Esophagus muscularis mucosa (tissue), 4 donors: ENCODE data around the gene VRK1.

ENCODE experiments used
- EP300 ChIP-seq: sonication (generic); formaldehyde crosslinking; IDR thresholded peaks from one replicate; pipeline ENCODE4 v1.6.1; 2017; ENCODE audit warnings: antibody characterized with exemption
- POLR2AphosphoS5 ChIP-seq, 2 donors: sonication (generic); formaldehyde crosslinking; IDR thresholded peaks; one replicate each; pipeline ENCODE4 v1.6.1; 2017; ENCODE audit warnings: antibody characterized with exemption in 2 of 2
- TF ChIP-seq, protein P1 (sequence below), 3 experiments: fragments of 200-600 bp in 2 of 3; fragments of 450-650 bp in 1 of 3; sonication (generic) in 2 of 3; IDR thresholded peaks; one replicate each; pipeline ENCODE4 v1.5.1; 2017 to 2019; ENCODE audit warnings: antibody characterized with exemption in 3 of 3, mild to moderate bottlenecking in 2 of 3, moderate library complexity in 1 of 3

DNA sequence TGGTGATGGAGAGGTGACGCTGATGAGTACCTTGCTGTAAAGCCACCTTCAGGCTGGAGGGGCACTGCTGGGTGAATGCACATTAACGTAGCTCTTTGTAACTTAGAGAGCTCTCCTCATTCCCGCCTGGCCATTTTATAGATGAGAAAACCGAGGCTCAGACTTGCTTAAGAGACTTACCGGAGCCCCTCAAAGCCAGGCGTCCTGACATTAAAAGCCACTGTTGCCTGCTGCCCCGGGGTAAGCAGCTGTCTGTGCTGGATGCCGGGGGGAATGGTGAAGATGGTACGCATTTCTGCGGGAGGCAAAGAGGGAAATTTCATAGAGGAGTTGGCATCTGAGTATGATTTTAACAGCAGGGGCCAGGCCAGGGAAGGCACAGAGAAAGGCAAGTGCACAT, 49.6 kb upstream of the VRK1 start:
- TF ChIP-seq, protein P1, sequence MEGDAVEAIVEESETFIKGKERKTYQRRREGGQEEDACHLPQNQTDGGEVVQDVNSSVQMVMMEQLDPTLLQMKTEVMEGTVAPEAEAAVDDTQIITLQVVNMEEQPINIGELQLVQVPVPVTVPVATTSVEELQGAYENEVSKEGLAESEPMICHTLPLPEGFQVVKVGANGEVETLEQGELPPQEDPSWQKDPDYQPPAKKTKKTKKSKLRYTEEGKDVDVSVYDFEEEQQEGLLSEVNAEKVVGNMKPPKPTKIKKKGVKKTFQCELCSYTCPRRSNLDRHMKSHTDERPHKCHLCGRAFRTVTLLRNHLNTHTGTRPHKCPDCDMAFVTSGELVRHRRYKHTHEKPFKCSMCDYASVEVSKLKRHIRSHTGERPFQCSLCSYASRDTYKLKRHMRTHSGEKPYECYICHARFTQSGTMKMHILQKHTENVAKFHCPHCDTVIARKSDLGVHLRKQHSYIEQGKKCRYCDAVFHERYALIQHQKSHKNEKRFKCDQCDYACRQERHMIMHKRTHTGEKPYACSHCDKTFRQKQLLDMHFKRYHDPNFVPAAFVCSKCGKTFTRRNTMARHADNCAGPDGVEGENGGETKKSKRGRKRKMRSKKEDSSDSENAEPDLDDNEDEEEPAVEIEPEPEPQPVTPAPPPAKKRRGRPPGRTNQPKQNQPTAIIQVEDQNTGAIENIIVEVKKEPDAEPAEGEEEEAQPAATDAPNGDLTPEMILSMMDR (IDR thresholded peaks at IDR 0.05), result no peak
- TF ChIP-seq POLR2AphosphoS5 (IDR thresholded peaks at IDR 0.05) (no peak), EP300 (no peak)
